ENCODE results near the gene CLEC16A.
A peak's percentile ranks its signal among the peaks of the same experiment; 100 is the strongest.

CLEC16A gene

GRCh38 chr16:11050944-11051343, 106.6 kb downstream of the CLEC16A start:
- Mint-ChIP-seq H3K4me3 (peak overlapping the region; percentile 59), H3K27ac (peak overlapping the region; percentile 92), H3K9me3 (no peaks in the 10 kb centered on the region), H3K4me1 (peaks cover 81% of the 10 kb centered on the region), H3K36me3 (peaks cover 69% of the 10 kb centered on the region)
- no peak for ATAC-seq
- no peak for DNase-seq (ENCODE audit: low spot score in 2 of 2)

GRCh38 chr16:11051430-11051829, 107.1 kb downstream of the CLEC16A start:
- ATAC-seq: no peak
- H3K4me3 Mint-ChIP-seq: peak overlapping the region; percentile 59
- peak in 1 of 2 donors; percentile 58 for DNase-seq (ENCODE audit: low spot score in 2 of 2)
- no peaks in the 10 kb centered on the region for H3K9me3 Mint-ChIP-seq
- H3K4me1 Mint-ChIP-seq: peaks cover 86% of the 10 kb centered on the region
- peak overlapping the region; percentile 92 for H3K27ac Mint-ChIP-seq
- peaks cover 68% of the 10 kb centered on the region for H3K36me3 Mint-ChIP-seq

GRCh38 chr16:11051879-11052808, 107.8 kb downstream of the CLEC16A start:
- peak; percentile 62 to 97 for DNase-seq (ENCODE audit: low spot score in 2 of 2)
- H3K36me3 Mint-ChIP-seq: peaks cover 69% of the 10 kb centered on the region

GRCh38 chr16:11053916-11054460, 109.6 kb downstream of the CLEC16A start:
- Mint-ChIP-seq H3K9me3 (no peaks in the 10 kb centered on the region), H3K4me1 (peaks cover 76% of the 10 kb centered on the region)

More at GRCh38 chr16:11051879-11052808, 107.8 kb downstream of the CLEC16A start:
- peak overlapping the region; percentile 92 for H3K27ac Mint-ChIP-seq
- H3K9me3 Mint-ChIP-seq: no peaks in the 10 kb centered on the region
- ATAC-seq: peak; percentile 89
- peaks cover 91% of the 10 kb centered on the region for H3K4me1 Mint-ChIP-seq
- peak overlapping the region; percentile 59 for H3K4me3 Mint-ChIP-seq

GRCh38 chr16:11056090-11056992, 112.0 kb downstream of the CLEC16A start:
- Mint-ChIP-seq H3K4me1 (peaks cover 54% of the 10 kb centered on the region), H3K27ac (peak overlapping the region; percentile 24), H3K4me3 (no peak overlapping the region), H3K36me3 (peaks cover 53% of the 10 kb centered on the region), H3K9me3 (no peaks in the 10 kb centered on the region)
- ATAC-seq (no peak), DNase-seq (ENCODE audit: low spot score in 2 of 2) (no peak)

More at GRCh38 chr16:11053916-11054460, 109.6 kb downstream of the CLEC16A start:
- no peak for DNase-seq (ENCODE audit: low spot score in 2 of 2)
- peak overlapping the region; percentile 24 for H3K27ac Mint-ChIP-seq
- H3K4me3 Mint-ChIP-seq: no peak overlapping the region
- no peak for ATAC-seq
- peaks cover 57% of the 10 kb centered on the region for H3K36me3 Mint-ChIP-seq

GRCh38 chr16:11056993-11057649, 112.8 kb downstream of the CLEC16A start:
- DNase-seq (ENCODE audit: low spot score in 2 of 2) (no peak), ATAC-seq (no peak)
- Mint-ChIP-seq H3K27ac (peak overlapping the region; percentile 24), H3K36me3 (peaks cover 52% of the 10 kb centered on the region), H3K9me3 (no peaks in the 10 kb centered on the region), H3K4me1 (peaks cover 46% of the 10 kb centered on the region), H3K4me3 (no peak overlapping the region)

- DNase-seq (ENCODE audit: low spot score in 2 of 2): no peak
- H3K4me1 Mint-ChIP-seq: peaks cover 39% of the 10 kb centered on the region
- no peaks in the 10 kb centered on the region for H3K9me3 Mint-ChIP-seq
- H3K4me3 Mint-ChIP-seq: no peak overlapping the region
- no peak overlapping the region for H3K27ac Mint-ChIP-seq
- no peak for ATAC-seq
- H3K36me3 Mint-ChIP-seq: peaks cover 47% of the 10 kb centered on the region
Measured at GRCh38 chr16:11057711-11058345, 113.5 kb downstream of the CLEC16A start.

GRCh38 chr16:11058832-11059231, 114.5 kb downstream of the CLEC16A start:
- ATAC-seq (no peak), DNase-seq (ENCODE audit: low spot score in 2 of 2) (no peak)
- Mint-ChIP-seq H3K36me3 (peaks cover 49% of the 10 kb centered on the region), H3K9me3 (no peaks in the 10 kb centered on the region), H3K4me1 (peaks cover 29% of the 10 kb centered on the region), H3K27ac (no peak overlapping the region), H3K4me3 (no peak overlapping the region)

GRCh38 chr16:11059588-11059987, 115.2 kb downstream of the CLEC16A start:
- no peak for DNase-seq (ENCODE audit: low spot score in 2 of 2)
- Mint-ChIP-seq H3K27ac (peak overlapping the region; percentile 45), H3K4me1 (peaks cover 23% of the 10 kb centered on the region)

GRCh38 chr16:11060364-11060763, 116.0 kb downstream of the CLEC16A start:
- H3K36me3 Mint-ChIP-seq: peaks cover 45% of the 10 kb centered on the region
- H3K4me3 Mint-ChIP-seq: no peak overlapping the region
- peaks cover 16% of the 10 kb centered on the region for H3K4me1 Mint-ChIP-seq
- DNase-seq (ENCODE audit: low spot score in 2 of 2) (no peak), ATAC-seq (no peak)
- peak overlapping the region; percentile 45 for H3K27ac Mint-ChIP-seq
- H3K9me3 Mint-ChIP-seq: no peaks in the 10 kb centered on the region

More at GRCh38 chr16:11059588-11059987, 115.2 kb downstream of the CLEC16A start:
- ATAC-seq: no peak
- Mint-ChIP-seq H3K36me3 (peaks cover 51% of the 10 kb centered on the region), H3K9me3 (no peaks in the 10 kb centered on the region), H3K4me3 (no peak overlapping the region)

GRCh38 chr16:11060842-11061241, 116.5 kb downstream of the CLEC16A start:
- peaks cover 11% of the 10 kb centered on the region for H3K4me1 Mint-ChIP-seq
- DNase-seq (ENCODE audit: low spot score in 2 of 2): no peak
- peak overlapping the region; percentile 30 for H3K27ac Mint-ChIP-seq
- no peak overlapping the region for H3K4me3 Mint-ChIP-seq
- no peak for ATAC-seq
- H3K9me3 Mint-ChIP-seq: no peaks in the 10 kb centered on the region
- peaks cover 44% of the 10 kb centered on the region for H3K36me3 Mint-ChIP-seq

- no peaks in the 10 kb centered on the region for H3K9me3 Mint-ChIP-seq
- H3K4me1 Mint-ChIP-seq: peaks cover 2% of the 10 kb centered on the region
- H3K36me3 Mint-ChIP-seq: peaks cover 43% of the 10 kb centered on the region
- ATAC-seq: no peak
- no peak overlapping the region for H3K27ac Mint-ChIP-seq
- H3K4me3 Mint-ChIP-seq: no peak overlapping the region
- DNase-seq (ENCODE audit: low spot score in 2 of 2): no peak
Measured at GRCh38 chr16:11061629-11062270, 117.4 kb downstream of the CLEC16A start.

- H3K27ac Mint-ChIP-seq: no peak overlapping the region
- H3K4me3 Mint-ChIP-seq: no peak overlapping the region
- H3K4me1 Mint-ChIP-seq: no peaks in the 10 kb centered on the region
- peaks cover 42% of the 10 kb centered on the region for H3K36me3 Mint-ChIP-seq
- ATAC-seq: no peak
- DNase-seq (ENCODE audit: low spot score in 2 of 2): no peak
- H3K9me3 Mint-ChIP-seq: no peaks in the 10 kb centered on the region
Measured at GRCh38 chr16:11063448-11064201, 119.3 kb downstream of the CLEC16A start.
